ENCODE measurements around the gene SCG5.

DNA sequence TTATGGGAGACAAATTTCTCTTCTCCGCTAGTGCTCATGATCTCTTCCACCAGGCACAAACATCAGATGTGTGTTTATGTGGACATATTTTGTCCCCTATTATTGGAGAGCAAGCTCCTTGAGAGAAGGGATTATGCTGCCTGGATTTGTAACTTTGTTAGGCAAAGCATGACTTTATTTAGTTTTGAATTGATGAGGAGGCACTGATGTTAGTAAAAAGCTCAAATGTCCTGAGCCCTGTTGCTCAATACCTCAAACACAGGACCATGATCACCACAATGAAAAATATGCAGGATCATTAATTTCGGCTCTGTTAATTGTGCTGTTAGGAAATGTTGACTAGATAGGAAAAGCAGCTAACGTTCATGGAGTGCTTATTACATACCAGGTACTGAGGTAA, 29.1 kb downstream of the SCG5 start:
- TF ChIP-seq POLR2AphosphoS5 (IDR thresholded peaks at IDR 0.05) (no peak), POLR2A (IDR thresholded peaks at IDR 0.05) (no peak)
- TF ChIP-seq, protein P1, sequence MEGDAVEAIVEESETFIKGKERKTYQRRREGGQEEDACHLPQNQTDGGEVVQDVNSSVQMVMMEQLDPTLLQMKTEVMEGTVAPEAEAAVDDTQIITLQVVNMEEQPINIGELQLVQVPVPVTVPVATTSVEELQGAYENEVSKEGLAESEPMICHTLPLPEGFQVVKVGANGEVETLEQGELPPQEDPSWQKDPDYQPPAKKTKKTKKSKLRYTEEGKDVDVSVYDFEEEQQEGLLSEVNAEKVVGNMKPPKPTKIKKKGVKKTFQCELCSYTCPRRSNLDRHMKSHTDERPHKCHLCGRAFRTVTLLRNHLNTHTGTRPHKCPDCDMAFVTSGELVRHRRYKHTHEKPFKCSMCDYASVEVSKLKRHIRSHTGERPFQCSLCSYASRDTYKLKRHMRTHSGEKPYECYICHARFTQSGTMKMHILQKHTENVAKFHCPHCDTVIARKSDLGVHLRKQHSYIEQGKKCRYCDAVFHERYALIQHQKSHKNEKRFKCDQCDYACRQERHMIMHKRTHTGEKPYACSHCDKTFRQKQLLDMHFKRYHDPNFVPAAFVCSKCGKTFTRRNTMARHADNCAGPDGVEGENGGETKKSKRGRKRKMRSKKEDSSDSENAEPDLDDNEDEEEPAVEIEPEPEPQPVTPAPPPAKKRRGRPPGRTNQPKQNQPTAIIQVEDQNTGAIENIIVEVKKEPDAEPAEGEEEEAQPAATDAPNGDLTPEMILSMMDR (IDR thresholded peaks at IDR 0.05): no peak

Data from suprapubic skin (tissue), 4 donors.